AG04450 (cell line): ENCODE measurements around the gene EEPD1. TPM values are rescaled to one million over a fixed set of nuclear protein-coding genes. Genes with fewer than 3 reads are reported as not detected.
"Not testable (repeated sequence)": the region's sequence is repeated elsewhere in the genome, so short reads cannot be mapped to it uniquely, and the experiment has no call there.

ENCODE experiments used
- CTCF ChIA-PET: fragments of 300-600, 350-600 bp; formaldehyde crosslinking; extraction: SDS; loops from one replicate; lab custom pipeline; 2022; ENCODE audit warnings: antibody characterized with exemption, inconsistent platforms; lab: Charles Lee
- POLR2A ChIA-PET: fragments of 350-600 bp; formaldehyde crosslinking; extraction: SDS; loops from one replicate; lab custom pipeline; 2021; ENCODE audit warnings: antibody characterized with exemption, inconsistent platforms; lab: Yijun Ruan, JAX
- DNase-seq: peaks from one replicate; pipeline ENCODE4 v3.0.0-alpha.2; 2011; ENCODE audit warnings: low read depth, low spot score
- H3K27ac ChIP-seq: one replicate; pipeline ENCODE4 v1.5.1; 2012; ENCODE audit warnings: low read depth, low read length, control low read depth
- H3K27me3 ChIP-seq: one replicate; pipeline ENCODE4 v1.6.0; 2012; ENCODE audit warnings: low read length; ENCODE audit not compliant: control insufficient read depth, insufficient read depth
- H3K4me3 ChIP-seq: 2 replicates; pipeline ENCODE4 v1.5.1; 2011; ENCODE audit warnings: mild to moderate bottlenecking, low read depth, low read length, control low read depth
- H3K9me3 ChIP-seq: 2 replicates; pipeline ENCODE4 v1.5.1; 2012; ENCODE audit warnings: low read length; ENCODE audit not compliant: control insufficient read depth, insufficient read depth
- CTCF ChIP-seq: IDR thresholded peaks from 2 replicates; pipeline ENCODE4 v1.5.1; 2011; ENCODE audit warnings: low read depth, low read length, control low read depth, inconsistent platforms
- polyA minus RNA-seq: library from RNA; depleted of rRNA, polyadenylated mRNA; stranded (reverse); fragments of >200 nt; gene quantifications from 2 replicates; pipeline ENCODE4 v1.2.3, GENCODE V29; 2011; rRNA and poly(A)+ RNA removed
- polyA plus RNA-seq: library from polyadenylated mRNA; depleted of rRNA; stranded (reverse); fragments of >200 nt; gene quantifications from 2 replicates; pipeline ENCODE4 v1.2.3, GENCODE V29; 2011; rRNA removed

Gene EEPD1
- polyA plus RNA-seq (21.1 and 22.7 TPM in 2 replicates), polyA minus RNA-seq (20.0 and 22.8 TPM in 2 replicates)

GRCh38 chr7:36152756-36153570 lies at the start of gene EEPD1:
Gene EEPD1 (plus strand): TSS chr7:36153254. CDS start chr7:36154325, 1,071 bp downstream.
- H3K27me3 ChIP-seq: no peaks in the 10 kb centered on the region
- TF ChIP-seq CTCF: no peak
- peak within 1 kb of the TSS; percentile 31 for H3K27ac ChIP-seq
- POLR2A ChIA-PET: interaction anchor here (0.7 kb wide), 1 partner anchor 112 kb away, joined by 3 read pairs; no protein-coding TSS in a partner anchor
- peaks cover 15% of the 10 kb centered on the region for H3K9me3 ChIP-seq
- peak within 1 kb of the TSS; percentile 85 for H3K4me3 ChIP-seq
- DNase-seq: peak; percentile 99
- CTCF ChIA-PET: no interaction called here

GRCh38 chr7:36103837-36104561 lies 49.1 kb upstream of the EEPD1 start:
- POLR2A ChIA-PET: no interaction called here
- no peak overlapping the region for H3K4me3 ChIP-seq
- CTCF ChIA-PET: interaction anchor here (0.6 kb wide), 1 partner anchor 25 kb away, joined by 4 read pairs; no protein-coding TSS in a partner anchor
- H3K27ac ChIP-seq: no peak overlapping the region
- no peaks in the 10 kb centered on the region for H3K27me3 ChIP-seq
- peaks cover 4% of the 10 kb centered on the region; the same call in 1 of the 2 replicates for H3K9me3 ChIP-seq
- no peak for DNase-seq
- no peak for TF ChIP-seq CTCF

- H3K27me3 ChIP-seq, H3K27ac ChIP-seq, CTCF ChIA-PET, DNase-seq, H3K9me3 ChIP-seq, H3K4me3 ChIP-seq, POLR2A ChIA-PET: not testable (repeated sequence)
Measured at GRCh38 chr7:36106972-36107908, 45.8 kb upstream of the EEPD1 start.

- TF ChIP-seq CTCF: no peak
- ChIA-PET POLR2A (no interaction called here), CTCF (no interaction called here)
- Histone ChIP-seq H3K27ac (no peak overlapping the region), H3K27me3 (no peaks in the 10 kb centered on the region), H3K4me3 (no peak overlapping the region), H3K9me3 (peaks cover 4% of the 10 kb centered on the region; the same call in 1 of the 2 replicates)
- no peak for DNase-seq
Measured at GRCh38 chr7:36107926-36108631, 45.0 kb upstream of the EEPD1 start.
